Stimulated activated CD4-positive, alpha-beta T cell treated with anti-CD3 and anti-CD28 coated beads, TNF-alpha, amount 100 ng/mL, for 1 hour (primary cell): ENCODE measurements around the gene PUS1.

Experiments used
- DNase-seq, 3 donors: peaks; one replicate each; pipeline ENCODE4 v3.0.0-alpha.2; 2020; ENCODE audit warnings: low read depth in 3 of 3, low spot score in 1 of 3

Gene PUS1

GRCh38 chr12:131902332-131903241 lies 26.5 kb upstream of the PUS1 start:
- DNase-seq = no peak

DNA sequence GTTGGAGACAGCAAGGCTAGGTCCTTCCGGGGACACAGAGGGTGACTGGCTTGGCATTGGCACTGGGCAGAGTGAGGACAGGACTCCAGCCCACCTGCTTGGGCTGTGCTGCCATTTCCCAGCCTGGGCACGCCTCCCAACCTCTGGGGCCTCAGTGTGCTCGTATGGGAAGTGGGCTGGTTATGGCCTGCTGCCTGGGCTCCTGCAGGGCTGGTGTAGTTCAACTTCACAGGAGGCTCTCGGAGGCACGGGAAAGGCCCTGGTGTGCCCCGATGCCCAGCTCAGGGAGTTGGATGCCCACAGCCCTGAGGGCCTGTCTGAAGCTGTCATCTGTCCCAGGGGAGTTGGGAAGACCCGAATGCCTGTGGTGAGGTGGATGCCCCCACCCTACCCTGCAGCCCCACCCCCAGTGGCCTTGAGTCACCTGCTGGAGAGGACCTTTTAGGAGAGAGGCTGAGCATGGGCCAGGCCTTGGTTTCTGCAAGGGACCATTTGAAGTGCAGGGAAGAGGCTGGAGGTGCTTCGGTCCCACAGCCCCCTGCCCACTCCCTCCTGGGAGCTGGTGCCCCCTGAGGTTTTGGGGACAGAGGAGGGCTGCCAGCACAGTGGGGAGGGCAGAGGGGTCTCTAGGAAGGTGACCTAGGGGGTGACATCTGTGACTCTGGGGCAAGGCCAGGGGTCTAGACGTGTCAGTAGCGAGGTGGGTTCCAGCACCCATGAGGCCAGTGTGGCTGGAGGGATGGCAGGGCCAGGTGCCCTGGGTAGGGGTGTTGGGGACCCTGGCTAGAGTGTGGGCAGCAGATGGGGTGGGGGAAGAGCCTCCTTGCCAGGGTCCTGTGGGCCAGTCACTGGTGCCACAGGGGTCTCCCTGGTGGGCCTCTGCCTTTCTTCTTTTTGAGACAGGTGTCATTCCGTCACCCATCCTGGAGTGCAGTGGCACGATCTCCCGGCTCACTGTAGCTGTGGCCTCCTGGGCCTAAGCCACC lies 25.5 kb upstream of the PUS1 start:
- no peak for DNase-seq

DNA sequence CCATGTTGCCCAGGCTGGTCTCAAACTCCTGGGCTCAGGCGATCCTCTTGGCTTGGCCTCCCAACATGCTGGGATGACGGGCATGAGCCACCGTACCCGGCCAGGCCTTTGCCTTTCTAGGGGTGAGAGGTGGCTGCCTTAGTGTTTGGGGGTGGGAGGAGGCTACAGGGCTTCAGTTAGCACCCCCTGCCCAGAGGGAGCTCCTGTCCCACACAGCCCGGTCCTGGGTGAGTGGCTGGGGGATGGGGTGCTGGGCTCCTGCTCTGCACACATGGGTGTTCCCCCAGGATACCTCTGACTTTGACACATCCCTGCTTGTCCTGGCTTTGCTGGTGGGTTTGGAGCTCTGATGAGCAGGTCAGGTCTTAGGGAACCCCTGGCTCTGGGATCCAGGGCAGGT lies 24.7 kb upstream of the PUS1 start:
- no peak for DNase-seq

DNA sequence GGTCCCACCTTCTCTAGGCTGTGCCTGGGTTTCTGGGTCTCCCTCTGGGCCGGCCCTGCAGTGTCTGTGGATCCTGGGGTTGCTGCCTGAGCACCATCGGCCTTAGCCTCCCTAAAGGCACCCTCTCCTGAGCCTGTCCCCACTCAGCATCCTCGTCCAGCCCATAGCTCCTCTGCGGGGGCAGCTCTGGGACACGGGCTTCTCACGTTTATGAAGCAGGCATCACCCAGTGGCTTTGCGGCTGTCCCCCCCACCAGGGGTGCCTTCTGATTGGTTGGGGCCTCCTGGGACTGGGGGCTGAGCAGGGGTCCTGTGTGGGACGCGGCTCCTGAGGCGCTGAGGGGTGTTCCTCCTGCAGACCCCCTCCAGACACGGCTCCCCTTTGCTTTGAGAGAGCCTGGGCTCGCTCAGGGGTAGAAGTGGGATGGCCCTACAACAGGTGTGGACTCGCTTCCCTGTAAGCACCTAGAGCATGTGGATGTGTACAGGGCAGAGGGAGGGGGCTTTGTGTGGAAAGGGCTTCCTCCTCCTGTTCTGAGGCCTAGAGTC lies 23.9 kb upstream of the PUS1 start:
- no peak for DNase-seq

DNA sequence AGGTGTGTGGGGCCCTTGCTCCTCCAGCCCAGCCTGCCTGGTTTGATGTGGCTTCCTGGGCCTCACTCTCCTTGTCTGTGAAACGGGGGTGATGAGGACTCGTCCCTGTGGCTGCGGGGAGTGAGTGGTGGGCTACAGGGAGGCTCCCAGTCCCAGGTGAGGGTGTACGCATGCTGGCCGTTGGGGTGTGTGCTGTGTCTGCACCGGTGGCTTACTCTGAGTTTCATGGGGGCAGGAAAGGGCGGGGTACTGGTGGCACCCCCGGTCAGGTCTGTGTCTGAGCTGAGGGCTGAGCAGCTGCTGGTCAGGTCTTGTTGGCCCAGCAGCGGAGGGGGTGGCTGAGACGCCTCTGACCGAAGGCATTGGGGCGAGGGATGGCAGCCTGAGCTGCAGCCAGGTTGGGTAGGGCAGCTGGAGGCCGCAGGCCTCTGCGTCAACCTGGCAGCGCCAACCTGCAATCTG lies 23.4 kb upstream of the PUS1 start:
- no peak for DNase-seq

DNA sequence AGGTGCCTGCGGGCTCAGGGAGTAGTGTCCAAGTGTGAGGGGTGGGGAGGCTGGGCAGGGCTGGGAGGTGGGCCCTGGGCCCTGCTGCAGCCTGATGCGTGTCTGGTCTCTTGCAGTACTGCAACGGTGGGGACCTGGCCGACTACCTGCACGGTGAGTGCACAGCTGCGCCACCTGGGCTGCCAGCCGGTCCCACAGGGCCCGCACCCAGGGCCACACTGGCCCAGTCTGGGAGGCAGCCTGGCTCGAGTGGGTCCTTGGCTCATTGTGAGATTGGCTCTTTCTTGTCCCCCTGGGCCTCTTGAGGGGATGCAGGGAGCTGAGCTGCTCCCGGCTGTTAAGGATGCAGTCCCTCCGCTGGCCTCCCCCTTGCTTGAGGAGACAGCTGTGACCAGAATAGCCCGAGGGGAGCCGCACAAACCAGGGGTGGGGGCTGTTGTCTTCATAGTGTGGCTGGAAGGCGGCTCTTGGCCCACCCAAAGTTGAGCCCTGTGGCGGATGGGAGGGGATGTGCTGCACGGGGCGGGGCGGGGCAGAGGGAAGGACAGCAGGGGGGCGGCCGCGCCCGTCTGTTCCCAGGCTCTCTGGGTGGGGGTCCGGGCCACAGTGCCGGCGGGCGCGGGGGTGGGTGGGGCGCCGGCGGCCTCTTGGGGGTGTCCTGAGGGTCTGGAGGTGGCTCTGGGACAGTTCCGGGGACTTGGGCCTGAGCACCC lies 21.5 kb upstream of the PUS1 start:
- DNase-seq = no peak

- DNase-seq = no peak
These were observed 20.7 kb upstream of the PUS1 start for GRCh38 chr12:131908092-131909080.

- DNase-seq = no peak
These were observed 19.9 kb upstream of the PUS1 start for GRCh38 chr12:131909081-131909751.

GRCh38 chr12:131909752-131910219 lies 19.3 kb upstream of the PUS1 start:
- no peak for DNase-seq

DNA sequence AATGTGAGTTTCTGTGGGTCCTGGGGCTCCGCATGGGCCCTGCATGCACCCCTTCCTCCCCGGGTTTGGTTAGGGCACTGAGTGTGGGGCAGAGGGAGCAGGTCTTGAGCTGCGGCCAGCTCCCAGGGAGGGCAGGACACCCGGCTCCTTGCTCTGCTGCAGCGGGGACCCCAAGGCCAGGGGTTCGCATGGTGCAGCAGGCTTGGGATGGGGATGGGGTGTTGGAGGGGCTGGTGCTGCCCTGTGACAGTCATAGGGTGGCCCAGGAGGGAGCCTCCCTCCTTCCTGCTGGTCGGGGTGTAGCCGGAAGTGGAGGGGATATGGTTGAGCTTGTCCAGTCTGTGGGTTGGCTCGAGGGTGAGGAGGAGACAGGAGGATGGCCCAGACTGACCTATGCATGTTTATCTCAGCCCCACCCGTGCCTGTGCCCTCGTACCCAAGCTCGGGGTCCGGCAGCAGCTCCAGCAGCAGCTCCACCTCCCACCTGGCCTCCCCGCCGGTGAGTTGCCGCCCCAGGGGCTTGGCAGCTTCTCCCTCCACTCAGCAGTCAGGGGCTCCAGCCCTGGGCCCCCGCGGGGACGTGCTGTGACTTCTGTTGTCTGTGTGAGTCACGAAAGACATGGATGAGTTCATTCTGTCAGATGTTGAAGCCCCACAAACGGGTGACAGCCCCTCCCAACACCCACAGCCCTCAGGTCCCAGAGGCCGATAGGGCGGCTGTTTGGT lies 18.6 kb upstream of the PUS1 start:
- no peak for DNase-seq

GRCh38 chr12:131911028-131911650 lies 17.9 kb upstream of the PUS1 start:
- DNase-seq = no peak

GRCh38 chr12:131911851-131912477 lies 17.1 kb upstream of the PUS1 start:
- no peak for DNase-seq

GRCh38 chr12:131912518-131913274 lies 16.4 kb upstream of the PUS1 start:
- DNase-seq = no peak

DNA sequence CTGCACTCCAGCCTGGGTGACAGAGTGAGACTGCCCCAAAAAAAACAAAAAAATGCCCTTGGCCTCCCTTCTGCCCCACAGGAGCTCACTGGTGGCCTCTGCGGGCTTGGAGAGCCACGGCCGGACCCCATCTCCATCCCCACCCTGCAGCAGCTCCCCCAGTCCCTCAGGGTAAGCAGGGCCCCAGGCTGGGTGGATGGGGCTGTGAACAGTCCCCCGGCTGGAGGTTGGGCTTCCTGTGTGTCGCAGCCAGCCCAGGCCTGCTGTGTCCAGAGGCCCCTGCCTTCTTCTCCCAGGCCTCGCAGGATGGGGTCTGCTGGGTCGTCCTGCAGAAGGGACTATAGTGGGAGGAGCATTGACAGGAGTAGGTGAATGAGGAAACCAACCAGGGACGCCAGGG lies 15.4 kb upstream of the PUS1 start:
- no peak for DNase-seq

DNA sequence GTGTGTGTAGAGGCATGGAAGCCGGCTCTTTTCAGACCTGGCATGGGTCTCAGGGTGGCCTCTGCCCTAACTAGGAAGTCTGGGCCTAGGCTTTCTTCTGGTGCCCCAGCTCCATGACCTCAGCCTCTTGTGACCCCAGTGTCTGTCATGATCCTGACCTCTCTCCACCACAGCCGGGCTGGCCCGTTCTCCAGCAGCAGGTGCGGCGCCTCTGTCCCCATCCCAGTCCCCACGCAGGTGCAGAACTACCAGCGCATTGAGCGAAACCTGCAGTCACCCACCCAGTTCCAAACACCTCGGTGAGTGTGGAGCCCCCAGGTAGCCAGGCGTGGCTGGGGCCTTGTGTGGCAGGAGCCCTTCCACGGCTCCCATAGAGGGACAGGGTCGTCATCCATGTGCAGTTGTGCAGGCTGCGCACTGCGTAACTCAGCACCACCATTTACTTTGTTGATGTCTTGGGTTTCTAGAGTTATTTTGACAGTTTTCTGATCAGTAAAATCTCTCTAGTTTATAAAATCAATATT lies 14.8 kb upstream of the PUS1 start:
- no peak for DNase-seq

GRCh38 chr12:131915000-131915689 lies 13.9 kb upstream of the PUS1 start:
- DNase-seq = no peak
